Stimulated activated CD4-positive, alpha-beta T cell treated with anti-CD3 and anti-CD28 coated beads, TNF-alpha, amount 100 ng/mL, for 1 hour (primary cell): Measurements from ENCODE around the gene CPT1B.
"Not testable (repeated sequence)": the region's sequence is repeated elsewhere in the genome, so short reads cannot be mapped to it uniquely, and the experiment has no call there.

Source experiments
- DNase-seq, 3 donors: peaks; one replicate each; pipeline ENCODE4 v3.0.0-alpha.2; 2020; ENCODE audit warnings: low read depth in 3 of 3, low spot score in 1 of 3

CPT1B gene

DNA sequence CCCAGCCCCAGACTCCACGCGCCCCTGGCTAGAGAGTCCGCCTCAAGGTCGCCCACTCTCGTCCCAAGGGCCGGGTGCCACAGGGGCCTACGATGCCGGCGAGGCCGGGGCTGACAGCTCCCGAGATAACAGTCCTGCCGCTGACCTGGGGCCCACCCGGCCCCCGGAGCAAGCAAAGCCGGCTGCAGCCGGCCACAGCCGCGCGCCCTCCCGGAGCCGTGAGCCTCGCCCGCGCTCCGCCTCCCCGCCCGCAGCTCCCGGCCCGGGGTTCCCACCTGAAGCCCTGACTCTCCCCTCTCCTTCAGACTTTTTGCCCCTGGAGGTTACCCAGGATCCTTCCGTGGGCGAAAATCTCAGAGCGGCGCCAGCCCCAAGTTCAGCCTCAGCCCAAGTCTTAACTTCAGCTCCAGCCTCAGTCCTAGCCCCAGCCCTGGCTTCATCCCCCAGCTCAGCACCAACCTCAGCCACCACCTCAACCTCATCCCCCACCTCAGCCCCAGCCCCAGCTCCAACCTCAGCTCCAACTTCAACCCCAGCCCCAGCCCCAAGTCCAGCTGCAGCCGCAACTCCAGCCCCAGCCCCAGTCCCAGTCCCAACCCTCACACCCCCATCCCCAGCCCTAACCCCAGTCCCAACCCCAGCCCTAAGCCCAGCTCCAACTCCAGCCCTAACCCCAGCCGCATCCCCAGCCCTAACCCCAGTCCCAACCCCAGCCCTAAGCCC lies 30.8 kb downstream of the CPT1B start:
- DNase-seq: no peak

DNA sequence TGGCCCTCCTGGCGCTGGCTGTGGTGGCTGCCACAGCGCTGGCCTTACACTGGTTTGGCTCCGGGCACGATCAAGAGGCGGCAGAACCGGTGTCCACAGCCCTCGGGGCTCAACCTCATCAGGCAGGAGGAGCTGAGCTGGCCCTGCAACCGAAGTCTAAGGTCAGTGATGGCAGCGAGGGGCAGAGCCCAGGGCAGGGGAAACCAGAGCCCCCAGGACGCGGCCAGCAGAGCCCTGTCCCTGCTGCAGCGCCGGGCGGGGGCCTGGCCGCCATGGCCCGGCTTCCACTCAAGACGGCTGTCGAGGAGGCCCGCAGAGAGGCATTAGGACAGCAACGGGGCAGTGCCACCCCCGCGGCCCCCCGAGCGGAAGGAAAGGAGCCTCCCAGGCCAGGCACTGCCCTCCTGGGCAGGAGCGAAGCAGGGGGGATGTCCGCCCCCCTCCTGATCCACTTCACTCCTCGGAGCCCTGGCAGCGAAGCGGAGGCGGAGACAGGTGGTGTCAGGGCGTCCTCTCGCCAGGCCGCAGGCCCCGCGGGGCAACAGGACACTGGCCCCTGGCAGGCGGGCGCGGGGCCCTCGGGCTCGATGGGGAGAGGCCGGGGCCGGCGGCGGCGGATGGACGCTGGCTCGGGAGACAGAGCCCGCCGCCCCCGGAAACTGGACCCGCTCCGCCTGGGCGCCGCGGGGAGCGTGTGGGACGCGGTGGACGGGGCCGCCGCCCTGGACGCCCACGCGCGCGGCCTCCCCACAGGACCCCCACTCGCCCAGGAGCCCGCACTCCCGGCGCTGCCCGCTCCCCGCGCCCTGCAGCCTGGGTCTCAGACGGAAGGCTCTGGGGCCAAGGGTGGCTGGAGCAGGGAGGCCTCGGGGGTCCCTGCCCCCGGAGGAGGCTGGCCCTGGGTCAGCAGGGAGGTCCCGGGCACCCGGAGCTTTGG lies 31.6 kb downstream of the CPT1B start:
- no peak for DNase-seq

DNA sequence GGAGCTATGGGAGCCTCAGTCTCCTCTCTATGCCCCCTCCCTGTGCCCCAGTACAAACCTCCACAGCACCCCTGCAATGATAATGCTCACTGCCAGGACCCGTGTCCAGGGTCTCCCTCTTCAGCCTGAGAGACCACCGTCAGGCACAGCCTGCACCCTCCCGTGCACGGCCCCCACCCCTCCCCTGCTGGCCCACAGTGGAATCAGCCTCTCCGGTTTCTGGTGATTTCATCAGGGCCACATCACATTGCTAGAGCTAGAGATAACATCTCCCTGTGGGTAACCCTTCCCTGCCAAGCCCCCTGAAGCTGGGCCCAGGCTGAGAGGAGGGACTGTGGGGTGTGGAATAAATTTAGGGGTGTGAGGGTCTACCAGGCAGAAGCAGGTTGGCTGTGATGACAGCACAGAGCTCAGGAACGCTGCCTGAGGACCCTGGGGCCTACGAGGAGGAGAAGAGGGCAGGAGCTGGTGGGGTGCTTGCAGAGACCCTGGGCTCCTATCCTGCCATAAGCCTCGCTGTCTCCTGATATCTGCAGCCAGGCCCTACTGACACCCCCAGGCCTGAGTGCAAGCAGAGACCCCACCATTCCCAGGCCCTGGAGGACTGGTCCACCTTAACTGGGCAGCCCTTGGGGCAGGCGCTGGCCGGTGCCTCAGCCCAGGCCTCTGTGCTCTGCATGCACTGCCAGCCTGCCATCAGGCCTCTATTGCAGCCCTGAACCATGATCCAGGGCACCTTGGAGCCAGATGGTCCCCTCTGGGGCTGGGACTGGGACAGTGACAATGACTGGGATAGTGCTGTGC lies 32.5 kb downstream of the CPT1B start, which contains the start of gene KLHDC7B:
KLHDC7B (plus strand) TSS at position 378 of the 804 bp plus-strand sequence; CDS start at position 723, 345 bp downstream.
- DNase-seq: no peak

DNA sequence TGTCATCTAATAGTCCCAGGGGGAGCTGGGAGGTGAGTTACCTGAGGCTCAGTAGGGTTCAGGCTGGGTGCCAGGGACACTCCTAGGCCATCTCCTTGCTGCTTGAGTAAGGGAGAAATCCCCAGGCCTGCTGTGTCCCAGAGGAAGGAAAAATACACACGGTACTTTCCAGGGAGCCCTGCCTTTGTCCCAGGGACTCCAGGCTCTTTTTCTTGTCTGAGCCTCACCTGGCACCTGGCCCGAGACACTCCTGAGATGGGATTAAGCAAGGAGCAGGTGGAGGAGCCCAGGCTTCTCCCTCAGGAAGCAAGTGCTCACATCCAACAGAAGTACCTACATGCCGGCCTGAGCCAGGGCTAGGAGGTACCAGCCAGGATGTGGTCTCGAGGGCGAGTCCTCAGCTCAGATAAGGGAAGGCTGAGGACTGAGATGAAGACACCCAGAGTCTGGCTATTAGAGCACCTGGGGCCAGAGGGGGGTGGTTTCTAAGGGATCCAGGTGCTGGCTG lies 33.4 kb downstream of the CPT1B start:
- DNase-seq: no peak

DNA sequence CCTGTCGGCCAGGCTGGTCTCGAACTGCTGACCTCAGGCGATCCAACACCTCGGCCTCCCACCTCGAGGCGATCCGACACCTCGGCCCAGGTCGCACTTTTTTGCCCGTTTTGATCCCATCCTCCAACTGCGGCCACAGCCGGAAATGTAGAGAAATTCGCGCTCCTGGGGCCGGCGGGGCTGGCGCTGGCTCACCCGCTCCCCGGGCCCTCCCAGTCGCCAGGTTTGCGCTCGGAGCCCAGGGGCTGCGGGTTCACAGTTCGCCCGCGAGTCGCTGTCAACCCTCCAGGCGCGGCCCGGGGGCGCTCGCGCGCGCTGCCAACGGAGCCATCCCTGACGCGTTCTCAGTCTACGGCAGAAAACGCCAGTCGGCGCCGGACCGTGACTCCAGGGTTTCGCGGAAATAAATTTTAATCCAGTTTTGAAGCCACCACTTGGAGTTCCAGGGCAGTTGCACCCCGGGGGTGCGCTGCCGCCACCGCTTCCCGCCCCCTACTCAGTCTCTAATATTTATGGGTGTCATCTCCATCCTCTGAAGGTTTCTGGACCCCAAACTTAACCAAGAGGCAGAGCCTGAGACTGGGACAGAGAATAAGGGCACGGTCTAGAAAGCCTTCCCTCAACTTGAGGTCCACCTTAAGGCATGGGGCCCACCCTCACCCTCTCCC lies 34.0 kb downstream of the CPT1B start:
- peak in 2 of 3 donors; percentile 65 to 73 for DNase-seq

DNA sequence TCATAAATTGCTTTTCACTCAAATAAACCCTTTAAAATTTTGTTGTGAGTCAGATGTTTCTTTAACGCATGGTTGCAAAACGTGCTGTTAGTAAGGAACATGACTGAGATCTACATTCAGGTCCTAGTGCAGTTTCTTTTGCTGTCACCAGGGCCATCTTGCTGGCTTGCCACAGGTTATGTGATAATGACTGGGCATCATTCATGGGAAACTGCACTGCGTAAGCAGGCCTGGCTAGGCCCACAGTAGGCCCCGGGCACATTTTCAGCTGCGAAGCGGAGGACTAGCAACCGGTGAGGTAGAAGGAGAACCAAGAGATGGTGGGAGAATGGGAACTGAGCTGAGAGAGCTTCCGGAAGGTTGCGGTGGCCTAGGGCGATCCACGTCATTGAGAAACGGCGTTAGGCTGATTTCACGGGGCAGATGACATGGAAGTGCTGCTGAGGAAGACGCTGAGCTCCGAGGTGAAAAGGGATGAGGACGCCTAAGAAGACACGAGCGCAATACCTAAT lies 35.8 kb downstream of the CPT1B start:
- no peak for DNase-seq

DNA sequence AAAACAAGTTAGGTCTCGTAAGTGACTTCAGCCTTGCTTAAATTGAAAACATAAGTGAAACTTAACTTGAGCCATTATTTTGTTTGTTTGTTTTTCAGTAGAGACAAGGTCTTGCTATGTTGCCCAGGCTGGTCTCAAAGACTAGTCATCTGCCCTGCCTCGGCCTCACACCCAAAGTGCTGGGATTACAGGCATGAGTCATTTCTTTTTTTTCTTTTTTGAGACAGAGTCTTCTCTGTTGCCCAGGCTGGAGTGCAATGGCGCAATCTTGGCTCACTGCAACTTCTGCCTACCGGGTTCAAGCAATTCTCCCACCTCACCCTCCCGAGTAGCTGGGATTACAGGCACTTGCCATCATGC lies 36.6 kb downstream of the CPT1B start:
- not testable (repeated sequence) for DNase-seq

DNA sequence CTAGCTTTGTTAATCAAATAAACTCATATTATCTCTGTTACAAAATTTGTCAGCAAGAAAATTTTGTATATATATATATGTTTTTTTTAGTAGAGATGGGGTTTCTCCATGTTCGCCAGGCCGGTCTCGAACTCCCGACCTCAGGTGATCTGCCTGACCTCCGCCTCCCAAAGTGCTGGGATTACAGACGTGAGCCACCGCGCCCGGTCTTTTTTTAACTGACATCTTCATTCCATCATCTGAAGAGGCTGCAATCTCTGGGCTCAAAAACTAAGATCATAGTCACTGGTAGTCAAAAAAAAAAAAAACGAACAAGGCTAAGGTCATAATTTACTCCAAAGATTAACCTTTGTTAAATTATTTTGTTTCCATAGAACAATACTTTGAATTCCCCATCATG lies 37.8 kb downstream of the CPT1B start:
- DNase-seq: no peak

DNA sequence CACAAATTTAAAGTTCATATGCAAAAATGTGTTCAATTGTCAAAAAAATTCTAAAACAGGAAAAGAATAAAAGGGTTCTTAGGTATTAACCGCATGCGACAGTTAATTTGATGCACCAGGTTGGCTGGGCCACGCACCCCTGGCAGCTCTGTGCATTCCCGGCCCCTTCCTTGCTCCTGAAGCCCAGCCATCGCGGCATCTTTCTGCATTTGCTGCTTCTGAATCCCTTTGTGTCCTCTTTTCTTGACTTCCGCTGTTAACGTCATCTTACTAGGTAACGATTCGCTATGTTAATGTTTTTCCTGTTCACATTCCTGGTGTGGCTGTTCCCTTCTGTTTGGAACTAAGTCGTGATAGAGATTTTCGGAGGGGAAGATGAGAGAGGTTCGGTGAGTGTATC lies 40.5 kb downstream of the CPT1B start:
- no peak for DNase-seq

DNA sequence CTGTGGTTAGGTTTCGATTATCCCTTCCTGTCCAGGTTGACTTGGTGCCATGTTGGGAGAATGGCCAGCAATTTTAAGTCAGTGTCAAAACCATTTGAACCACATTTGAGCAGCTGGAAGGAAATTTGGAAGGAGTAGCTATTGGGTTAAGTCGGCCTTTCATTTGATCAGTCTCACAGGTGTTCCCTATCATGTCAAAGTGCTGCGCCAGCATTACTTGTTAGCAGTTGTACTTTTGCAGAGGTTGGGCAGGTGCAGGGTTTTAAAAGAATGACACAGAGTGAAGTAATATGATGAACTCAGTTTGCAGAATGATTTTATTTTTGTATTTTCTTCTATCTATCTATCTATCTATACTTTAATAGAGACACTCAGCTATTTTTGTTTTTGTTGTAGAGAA lies 42.0 kb downstream of the CPT1B start:
- no peak for DNase-seq

DNA sequence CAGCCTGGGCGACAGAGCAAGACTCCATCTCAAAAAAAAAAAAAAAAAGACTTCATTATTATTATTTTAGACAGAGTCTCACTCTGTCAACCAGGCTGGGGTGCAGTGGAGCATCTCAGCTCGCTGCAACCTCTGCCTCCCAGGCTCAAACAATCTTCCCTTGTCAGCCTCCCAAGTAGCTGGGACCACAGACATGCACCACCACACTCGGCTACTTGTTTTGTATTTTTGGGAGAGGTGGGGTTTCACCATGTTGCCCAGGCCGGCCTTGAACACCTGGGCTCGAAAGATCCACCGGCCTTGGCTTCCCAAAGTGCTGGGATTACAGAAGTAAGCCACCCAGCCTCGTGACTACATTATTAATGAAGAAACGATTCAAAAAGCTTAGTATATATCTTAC lies 43.1 kb downstream of the CPT1B start:
- no peak for DNase-seq

DNA sequence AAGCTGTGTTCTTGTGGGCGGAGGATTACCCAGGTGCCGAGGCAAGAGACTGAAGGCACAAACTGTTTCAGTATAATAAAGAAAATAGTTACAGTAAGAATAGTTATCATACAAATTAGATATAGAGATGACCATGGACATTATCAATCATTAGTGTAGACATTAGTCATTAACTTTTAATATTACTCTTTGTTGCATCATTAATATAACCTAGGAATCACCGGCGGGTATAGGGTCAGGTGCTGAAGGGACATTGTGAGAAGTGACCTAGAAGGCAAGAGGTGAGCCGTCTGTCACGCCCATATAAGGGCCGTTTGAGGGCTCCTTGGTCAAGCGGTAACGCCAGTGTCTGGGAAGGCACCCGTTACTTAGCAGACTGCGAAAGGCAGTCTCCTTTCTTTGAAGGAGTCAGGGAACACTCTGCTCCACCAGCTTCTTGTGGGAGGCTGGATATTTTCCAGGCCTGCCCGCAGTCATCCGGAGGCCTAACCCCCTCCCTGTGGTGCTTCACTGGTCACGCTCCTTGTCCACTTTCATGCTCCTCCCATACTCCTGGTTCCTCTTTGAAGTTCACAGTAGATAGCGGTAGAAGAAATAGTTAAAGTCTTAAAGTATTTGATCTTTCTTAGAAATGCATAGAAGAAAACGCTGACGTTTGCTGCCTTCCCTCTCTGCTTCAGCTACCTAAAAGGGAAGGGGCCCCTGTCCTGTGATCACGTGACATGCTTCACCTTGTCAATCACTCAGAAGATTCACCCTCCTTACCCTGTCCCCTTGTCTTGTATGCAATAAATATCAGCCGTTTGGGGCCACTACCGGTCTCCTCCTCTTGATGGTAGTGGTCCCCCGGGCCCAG lies 44.1 kb downstream of the CPT1B start:
- DNase-seq: not testable (repeated sequence)

DNA sequence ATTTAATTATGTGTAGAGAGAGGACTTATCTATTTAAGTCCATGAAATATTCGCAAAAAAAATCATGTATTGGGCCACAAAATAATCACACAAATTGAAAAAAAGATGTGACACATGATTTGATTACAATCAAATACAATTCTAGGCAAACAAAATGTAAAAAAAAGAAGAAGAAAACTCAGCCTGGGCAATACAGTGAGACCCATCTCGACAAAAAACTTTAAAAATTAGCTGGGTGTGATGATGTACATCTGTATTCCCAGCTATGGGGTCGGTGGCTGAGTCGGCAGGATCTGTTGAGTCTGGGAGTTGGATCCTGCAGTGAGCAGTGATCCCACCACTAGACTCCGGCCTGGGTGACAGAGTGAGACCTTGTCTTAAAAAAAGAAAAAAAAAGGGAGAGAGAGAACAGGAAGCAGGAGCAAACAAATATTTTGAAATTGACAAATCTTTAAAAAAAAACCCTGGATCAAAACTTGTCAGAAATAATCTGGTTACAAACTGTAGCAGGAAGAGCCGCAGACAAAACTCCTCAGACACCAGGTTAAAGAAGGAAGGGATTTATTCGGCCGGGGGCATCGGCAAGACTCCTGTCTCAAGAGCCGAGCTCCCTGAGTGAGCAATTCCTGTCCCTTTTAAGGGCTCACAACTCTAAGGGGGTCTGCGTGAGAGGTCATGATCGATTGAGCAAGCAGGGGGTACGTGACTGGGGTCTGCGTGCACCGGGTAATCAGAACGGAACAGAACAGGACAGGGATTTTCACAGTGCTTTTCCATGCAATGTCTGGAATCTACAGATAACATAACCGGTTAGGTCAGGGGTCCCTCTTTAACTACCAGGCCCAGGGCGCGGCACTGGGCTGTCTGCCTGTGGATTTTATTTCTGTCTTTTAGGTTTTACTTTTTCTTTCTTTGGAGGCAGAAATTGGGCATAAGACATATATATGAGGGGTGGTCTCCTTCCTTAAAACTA lies 45.1 kb downstream of the CPT1B start:
- no peak for DNase-seq

DNA sequence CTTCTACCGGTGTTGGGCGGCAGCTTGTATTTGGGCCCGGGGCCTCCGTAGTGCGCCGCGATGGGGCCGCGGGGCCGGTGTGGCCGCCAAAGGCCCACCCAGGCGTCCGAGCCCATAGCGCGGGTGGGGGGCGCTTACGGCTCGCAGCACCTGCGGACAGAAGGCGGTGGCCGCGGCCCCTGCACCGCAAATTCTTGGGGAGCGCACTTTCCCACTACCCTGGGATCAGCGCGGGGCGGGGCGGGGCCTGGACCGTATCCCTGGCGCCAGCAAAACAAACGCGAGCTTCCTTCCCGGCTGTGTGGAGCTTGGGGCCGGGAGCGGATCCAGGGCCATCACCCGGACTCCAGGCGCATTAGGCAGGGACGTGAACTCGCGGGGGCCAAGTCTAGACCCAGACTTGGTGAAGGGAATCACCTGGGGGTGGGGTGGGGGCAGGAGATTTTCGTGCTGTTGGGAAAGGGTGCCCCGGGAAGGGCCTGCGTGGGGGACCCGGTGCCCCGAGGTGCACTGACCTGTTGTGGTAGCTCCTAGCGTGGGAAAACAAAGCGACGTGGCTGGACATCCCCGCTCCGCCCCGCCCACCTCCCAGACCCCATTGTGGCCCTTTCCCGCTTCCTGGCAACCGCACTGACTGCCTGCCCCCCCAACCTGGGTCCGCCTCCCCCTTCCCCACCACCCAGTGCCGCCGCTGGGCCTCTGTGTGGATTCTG lies 46.1 kb downstream of the CPT1B start:
- no peak for DNase-seq

DNA sequence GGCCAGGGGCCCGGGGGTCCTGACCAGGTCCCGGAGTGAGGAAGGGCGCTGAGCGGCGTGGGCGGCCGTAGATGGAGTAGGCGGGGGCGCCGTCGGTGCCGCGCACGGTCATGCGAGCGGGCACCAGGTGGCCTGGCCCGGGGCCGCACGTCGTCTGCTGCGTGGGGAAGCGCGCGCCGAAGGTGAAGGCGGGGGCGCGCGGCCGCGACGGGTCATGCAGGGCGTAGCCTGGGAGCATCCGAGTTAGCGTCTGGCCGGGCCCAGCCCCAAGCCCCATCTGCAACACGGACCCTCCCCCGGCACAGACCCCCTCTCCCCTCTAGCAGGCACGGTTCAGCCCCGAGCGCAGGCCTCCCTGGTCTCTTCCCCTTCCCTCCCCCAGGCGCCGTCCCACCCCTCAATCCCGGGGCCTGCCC lies 46.7 kb downstream of the CPT1B start:
- peak in 1 of 3 donors; percentile 51 for DNase-seq

DNA sequence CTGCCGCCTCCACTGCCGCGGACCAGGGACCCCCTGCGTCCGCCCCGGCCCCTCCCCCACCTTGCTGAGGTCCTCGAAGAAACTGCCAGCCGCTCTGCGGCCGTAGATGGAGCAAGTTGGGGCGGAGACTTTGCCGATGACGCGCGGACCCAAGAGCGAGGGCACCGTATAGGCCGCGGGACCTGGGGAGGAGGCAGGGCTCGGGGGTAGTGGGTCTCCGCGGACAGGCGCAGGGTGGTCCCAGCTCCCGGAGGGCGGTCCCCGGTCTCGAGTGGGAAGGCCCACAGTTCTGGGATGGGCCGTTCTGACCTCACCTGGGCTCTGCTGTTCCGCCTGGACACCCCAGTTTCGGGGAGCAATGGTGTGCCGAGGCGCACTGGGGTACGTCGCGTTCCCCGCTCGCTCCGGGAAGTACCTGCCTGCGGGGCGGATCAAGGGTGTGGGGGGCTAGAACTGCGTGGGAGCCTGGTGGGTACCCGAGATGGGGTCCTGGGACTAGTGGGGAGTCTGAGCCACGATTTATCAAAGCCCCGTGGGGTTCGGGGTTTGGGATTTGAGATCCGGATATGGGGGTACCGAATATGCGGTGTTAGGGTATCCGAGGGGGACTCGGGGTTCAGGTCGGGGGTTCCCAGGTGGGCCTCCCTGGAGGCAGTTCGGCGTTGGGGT lies 47.2 kb downstream of the CPT1B start:
- DNase-seq: peak; percentile 53 to 69 (median 54)

DNA sequence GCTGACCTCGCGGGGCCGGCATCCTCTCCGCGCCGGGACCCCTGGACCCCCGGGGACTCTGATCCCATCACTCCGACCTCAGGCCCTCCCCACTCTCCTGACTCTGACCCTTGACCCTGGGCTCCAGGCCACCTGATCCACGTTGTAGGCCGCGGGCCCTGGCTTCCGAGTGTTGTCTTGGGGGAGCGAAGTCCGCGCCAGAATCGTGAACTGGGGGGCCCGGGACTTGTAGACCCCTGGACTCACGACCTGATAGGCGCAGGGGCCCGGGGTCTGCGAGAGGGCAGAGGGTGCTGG lies 47.7 kb downstream of the CPT1B start:
- no peak for DNase-seq
